NCI-H446 treated with DMSO at 0.1 percent for 48 hours (cell line): ENCODE data around the gene USP20.
"Not testable (repeated sequence)": the region's sequence is repeated elsewhere in the genome, so short reads cannot be mapped to it uniquely, and the experiment has no call there.

ENCODE experiments used
- DNase-seq: peaks from one replicate; lab custom pipeline; 2025; lab: John Stamatoyannopoulos, UW

The USP20 gene

DNA sequence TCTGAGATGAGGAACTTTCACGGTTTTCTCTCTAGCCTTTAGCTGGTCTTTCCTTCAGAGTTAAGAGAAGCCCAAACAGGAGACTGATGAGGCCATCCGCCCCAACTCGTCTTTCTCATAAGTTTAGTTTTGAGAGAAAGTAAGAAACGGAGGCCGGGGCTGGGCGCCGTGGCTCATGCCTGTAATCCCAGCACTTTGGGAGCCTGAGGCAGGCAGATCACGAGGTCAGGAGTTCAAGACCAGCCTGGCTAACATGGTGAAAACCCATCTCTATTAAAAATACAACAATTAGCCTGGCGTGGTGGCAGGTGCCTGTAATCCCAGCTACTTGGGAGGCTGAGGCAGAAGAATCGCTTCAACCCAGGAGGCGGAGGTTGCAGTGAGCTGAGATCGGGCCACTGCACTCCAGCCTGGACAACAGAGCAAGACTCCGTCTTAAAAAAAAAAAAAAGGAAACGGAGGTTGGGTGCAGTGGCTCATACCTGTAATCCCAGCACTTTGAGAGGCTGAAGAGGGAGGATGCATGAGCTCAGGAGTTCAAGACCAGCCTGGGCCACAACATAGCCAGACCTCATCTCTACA, 55.6 kb downstream of the USP20 start:
- DNase-seq: not testable (repeated sequence)

DNA sequence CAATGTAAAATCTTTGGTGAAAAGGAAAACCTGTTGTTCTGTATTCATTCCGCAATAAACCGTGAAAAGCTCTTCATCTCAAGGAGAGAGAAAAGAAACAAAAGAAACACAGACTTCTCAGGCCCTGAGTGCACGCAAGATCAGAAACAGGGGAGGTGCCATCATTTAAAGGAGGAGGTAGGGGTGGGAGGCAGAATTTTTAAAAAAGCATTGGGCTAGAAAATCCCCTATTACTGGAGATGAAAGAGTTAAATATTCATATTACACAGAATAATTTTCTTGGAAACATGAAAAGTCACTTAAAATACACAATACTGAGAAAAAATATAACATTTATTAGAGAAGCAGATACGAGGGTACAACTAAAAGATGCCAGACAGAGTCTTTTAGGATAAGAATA, 56.3 kb downstream of the USP20 start:
- no peak for DNase-seq

DNA sequence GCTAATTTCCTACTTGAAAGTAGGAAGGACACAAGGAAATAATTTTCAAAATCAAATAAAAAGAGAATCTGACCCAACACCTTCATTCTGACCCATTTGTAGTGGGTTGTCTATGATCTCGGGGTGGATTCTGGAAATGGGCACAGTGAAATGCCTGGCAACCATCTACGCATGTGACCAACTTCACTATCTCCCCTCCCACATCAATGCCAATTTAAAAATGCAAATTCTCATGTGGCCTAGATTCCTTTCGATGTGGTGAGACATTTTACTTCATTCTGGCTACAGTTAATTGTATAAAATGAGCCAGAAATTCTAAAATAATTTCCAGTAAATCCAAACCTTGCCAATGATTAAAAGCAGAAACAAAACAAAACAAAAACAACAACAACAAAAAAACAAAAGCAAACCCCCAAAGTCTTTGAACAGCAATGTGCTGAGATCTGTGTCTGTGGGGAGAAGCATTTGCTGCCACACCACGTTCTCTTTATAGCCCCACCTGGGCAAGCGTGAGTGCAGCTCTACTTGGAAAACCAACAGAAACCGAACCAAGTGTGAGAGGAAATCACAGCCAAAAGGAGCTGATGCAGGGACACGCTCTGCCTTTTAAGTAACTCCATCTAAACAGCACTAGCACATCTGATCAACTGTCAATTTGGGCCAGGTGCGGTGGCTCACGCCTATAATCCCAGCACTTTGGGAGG, 59.0 kb downstream of the USP20 start:
- DNase-seq: no peak

DNA sequence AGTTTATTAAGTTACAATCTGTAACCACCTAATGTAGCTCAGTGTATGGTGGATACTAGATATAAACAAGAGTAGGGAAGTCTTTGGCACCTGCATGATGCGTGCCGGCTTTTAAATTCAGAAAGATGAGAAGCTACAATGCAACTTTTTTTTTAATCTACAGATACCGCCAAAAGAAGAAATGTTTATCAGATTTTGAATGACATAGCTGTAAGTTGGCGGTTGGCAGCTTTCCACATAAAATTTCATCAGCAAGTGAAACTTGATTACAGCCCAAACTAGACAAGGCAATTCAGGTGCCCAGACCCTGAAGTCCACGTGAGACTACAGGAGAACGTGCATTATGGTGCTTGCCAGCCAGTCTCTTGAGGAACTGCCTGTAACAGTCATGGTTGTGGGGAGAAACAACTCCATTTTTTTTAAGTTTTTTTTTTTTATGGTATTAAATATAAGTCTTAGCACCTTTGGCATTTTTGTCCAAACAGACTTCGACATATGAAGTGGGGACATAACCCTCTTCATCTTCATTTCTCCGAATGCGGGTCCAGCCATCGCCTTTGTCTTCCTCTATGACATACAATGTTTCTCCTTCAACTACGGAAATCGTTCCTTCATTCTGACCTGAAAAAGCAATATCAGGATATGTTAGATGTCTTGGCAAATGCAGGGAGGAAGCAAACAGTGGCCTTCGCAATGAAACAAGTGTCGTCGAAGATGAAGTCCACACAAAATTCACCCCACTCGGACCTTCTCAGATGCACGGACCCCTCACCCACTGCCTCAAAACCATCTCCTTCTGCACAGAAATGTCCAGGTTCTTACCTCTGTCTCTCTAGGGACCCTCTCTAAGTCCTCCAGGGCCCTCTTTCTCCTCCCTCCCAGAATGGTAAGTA, 60.4 kb downstream of the USP20 start:
- DNase-seq: no peak

DNA sequence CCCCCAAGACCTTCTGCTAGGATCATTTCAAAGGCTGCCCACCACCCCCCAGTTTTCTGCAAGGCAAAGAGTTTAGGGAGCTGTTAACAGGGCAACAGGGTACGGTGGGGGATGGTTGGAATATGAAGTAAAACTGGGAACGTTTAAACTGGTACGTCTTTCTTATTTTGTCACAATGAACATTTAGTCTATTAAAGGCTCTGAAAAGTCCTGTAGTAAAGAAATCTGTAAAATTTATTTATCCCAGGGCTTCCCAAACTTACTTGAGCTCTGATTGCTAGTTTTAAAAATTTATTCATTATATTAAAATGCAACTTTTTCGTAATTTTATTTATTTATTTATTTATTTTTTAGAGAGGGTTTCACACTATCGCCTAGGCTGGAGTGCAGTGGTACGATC, 62.0 kb downstream of the USP20 start:
- DNase-seq: no peak

DNA sequence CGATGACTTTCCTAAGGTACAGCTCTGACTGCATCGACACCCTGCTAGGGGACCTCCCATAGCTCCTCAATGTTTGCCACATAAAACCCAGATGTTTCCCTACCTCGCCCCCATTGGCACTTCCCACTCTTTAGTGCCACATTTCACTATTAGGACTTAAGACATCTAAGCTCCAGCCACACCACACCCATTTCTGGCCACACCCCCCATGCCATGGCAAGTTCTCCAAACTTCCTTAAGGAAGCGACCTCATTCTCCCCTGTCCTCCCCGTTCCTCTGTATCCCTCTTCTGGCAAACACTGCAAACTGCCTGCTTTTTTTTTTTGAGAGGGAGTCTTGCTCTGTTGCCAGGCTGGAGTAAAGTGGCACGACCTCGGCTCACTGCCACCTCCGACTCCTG, 62.9 kb downstream of the USP20 start:
- DNase-seq: no peak

DNA sequence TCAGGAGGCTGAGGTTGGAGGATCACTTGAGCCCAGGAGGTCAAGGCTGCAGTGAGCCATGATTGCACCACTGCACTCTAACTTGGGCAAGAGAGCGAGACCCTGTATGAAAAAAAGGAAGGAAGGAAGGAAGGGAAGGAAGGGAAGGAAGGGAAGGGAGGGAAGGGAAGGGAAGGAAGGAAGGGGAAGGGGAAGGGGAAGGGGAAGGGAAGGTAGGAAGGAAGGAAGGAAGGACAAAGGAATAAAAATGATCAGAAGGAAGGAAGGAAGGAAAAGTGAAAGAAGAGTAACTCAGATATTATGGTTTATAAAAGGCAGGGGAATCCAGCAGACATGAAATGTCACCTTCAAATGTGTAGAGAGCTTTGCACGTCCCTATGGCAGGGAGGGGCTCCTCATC, 64.4 kb downstream of the USP20 start:
- no peak for DNase-seq

DNA sequence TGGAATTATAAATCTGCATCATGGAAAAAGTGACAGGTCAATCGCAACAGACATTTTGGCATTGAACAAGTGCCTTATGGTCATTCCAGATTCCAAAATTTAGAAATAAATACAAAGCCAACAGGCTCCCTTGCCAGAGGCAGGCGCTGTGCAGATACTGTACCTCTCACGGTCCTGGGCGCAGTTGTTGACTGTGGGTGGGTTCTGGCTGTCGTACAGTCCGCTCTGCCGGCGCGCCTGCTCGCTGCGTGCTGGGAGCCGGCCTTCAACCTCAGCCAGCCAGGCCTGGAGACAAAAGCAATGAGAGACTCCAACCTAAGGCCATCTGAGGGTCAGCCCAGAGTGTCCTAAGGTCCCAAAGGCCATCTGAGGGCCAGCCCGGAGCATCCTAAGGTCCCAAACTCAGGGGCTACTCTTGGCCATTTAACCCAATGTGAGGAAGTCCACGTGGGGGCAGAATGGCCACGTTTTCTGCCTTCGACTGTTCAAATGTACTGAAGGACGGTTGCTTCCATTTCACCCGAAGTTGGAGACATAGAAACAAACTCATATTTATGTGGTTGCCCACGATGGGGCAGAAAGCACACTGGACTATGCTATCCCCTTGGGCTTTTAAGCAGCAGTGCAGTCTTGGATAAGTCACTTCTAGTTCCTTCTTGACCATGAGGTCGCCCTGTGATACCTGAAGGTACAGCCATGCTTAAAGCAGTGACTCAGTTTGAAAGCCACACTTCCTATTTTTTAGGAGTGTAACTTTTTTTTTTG, 65.2 kb downstream of the USP20 start:
- no peak for DNase-seq

DNA sequence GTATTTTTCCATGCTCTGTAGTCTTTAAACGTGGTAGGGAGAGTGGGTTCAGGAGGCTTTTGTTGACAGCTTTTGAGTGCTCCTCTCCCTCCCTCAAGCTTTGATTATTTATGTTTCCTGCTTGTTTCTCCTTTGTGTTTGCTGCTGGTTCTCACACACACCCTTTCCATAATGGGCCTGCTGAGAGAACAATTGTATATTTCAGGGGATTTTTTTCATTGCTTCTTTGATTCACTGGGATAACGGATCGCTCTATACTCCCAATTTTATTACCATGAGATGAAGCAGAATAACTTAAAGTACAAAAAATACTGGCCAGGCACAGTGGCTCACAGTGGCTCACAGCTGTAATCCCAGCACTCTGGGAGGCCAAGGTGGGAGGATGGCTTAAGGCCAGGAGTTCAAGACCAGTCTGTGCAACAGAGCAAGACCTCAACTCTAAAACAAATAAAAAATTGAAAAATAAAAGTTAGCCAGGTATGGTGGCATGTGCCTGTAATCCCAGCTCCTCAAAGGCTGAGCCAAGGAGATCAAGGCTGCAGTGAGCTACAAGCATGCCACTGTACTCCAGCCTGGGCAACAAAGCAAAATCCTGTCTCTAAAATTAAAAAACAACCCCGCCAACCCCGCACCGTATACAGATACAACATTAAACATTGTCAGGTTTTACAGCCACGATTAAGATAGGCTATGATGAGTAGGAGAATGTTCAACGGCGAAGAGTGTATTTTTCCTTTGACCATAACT, 66.9 kb downstream of the USP20 start:
- no peak for DNase-seq

DNA sequence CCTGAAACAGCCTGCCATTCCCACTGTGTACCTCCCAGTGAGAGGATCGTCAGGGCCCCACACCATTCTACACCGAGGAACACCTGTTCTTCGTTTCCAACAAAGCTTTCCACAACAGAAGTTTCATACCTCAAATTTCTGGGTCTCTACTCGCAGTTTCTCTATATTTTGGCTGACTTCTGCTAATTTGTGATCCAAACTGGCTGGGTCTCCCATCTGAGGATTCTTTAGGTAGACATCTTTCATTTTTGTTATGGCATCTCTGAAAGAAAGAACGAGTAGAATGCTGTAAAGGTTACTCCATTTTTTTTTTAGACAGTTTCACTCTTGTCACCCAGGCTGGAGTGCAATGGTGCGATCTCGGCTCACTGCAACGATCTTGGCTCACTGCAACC, 67.5 kb downstream of the USP20 start:
- DNase-seq: no peak

DNA sequence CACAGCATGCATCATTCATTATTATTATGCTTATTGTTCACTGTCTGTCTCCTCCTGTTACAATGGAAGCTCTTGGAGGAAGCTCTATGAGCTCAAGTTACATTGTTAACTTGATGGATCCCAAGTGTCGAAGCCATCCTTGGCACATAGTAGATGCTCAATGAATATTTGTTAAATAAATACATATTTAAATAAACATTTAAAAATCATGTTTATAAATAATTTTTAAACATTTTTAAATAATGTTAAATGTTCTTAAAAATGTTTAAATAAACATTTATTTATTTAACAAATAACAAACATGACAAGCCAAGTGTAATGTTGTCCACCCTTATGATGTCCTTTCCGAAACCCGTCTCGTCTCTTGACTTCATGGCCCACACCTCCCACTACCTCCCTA, 69.5 kb downstream of the USP20 start:
- no peak for DNase-seq

DNA sequence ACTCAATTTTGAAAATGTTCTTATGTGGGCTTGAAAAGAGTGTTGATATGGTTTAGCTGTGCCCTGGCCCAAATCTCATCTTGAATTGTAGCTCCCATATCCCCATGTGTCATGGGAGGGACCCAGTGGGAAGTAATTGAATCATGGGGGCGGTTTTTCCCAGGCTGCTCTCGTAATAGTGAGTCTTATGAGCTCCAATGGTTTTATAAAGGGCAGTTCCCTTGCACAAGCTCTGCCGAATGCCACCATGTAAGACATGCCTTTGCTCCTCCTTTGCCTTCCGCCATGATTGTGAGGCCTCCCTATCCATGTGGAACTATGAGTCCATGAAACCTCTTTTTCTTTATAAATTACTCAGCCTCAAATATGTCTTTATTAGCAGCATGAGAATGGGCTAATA, 71.0 kb downstream of the USP20 start:
- no peak for DNase-seq

DNA sequence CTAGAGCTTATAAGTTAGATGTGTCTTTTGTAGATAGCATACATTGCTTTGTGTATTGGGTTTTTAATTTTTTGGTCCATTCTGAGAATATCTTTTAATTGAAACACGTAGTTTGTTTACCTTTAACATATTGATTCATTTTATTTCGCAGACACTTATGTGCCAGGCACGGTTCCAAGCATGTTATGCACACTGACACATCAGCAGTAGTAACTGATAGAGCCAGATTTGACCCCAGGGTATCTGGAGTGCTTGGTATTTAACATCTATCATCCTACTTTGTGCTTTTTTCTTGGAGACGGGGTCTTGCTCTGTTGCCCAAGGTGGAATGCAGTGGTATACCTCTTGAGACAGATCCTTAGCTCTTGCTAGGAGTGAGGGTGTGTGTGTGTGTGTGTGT, 71.9 kb downstream of the USP20 start:
- DNase-seq: no peak

DNA sequence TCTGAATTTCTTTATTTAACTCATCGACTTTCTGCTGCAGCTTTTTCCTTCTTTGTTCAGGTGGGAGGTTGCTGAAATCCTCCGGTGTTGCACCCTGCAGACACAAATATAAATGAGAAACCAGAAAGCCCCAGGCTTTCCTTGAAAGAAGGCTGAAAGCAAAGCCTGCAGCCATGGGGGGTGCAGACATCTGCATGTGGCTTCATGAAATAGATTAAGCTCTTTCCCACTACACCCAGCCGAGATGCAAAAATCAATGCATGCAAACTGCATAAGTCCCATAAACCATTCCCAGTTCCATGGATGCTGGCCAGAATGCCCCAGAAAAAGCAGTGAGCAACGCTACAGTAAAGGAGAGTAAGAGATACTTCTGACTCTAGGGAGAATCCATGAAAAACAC, 73.6 kb downstream of the USP20 start:
- no peak for DNase-seq

DNA sequence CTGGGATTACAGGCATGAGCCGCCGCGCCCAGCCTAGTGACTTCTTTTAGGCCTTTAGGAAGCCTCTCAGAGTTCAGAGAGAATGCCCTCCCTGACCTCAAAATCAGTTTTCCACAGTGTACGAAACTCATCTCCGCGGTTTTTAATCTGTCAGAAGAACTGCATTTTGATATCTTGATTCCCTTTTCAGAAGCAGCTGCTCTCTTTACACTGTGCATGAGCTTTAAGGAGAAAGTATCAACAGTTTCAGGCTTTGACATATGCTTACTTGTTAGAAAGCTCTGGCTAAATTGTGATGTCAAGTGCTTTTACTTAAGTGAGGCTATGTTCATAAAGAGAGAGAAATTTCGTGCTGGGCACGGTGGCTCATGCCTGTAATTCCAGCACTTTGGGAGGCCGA, 74.6 kb downstream of the USP20 start:
- DNase-seq: no peak

DNA sequence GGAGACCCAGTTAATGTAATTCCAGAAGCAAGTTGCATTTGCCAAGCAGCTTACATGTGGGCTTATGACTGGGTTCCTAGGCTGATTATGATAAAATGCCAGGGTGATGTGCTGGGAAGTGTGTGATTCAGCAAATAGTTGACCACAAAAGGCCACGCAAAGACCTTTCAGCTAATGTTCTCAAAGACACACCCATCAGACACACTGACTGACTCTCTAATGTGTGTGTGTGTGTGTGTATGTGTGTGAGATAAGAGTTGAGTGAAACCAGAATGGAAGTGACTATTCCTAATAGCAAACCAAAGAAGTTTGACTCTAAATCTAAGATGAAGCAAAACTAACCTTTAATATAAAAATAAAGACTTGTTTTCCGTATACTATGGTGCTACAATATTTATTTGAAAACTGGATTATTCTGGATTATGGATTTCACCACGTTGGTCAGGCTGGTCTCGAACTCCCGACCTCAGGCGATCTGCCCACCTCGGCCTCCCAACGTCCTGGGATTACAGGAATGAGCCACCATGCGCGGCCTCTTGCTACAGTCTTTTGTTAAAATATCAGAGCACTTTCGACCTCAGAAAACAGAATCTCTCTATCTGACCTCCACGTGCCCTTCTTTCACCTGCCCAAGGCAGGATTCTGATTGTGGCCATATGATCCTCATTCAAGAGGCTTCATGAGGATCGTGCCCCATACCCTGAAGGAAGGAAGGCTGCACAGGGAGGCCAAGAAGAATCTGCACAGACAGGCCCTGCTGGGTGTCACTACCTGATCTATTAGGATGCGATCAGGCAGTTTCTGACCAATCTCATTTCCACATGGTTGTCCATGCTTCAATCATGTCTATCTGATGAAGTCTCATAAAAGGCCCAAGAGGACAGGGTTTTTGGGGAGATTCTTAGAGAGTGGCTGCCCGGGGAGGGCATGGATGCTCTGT, 75.6 kb downstream of the USP20 start:
- DNase-seq: no peak

DNA sequence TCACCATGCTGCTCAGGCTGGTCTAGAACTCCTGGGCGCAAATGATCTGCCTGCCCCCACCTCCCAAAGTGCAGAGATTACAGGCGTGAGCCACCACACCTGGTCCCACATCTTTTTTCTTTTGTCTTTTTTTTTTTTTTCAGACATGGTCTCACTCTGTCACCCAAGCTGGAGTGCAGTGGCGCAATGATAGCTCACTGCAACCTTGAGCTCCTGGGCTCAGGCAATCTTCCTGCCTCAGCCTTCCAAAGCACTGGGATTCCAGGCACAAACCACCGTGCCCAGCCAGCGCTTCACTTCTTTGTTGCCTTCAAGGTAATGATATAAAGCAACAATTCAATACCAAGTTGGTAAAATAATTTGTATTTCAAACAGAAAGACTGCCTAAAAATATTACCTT, 78.8 kb downstream of the USP20 start:
- DNase-seq: no peak

DNA sequence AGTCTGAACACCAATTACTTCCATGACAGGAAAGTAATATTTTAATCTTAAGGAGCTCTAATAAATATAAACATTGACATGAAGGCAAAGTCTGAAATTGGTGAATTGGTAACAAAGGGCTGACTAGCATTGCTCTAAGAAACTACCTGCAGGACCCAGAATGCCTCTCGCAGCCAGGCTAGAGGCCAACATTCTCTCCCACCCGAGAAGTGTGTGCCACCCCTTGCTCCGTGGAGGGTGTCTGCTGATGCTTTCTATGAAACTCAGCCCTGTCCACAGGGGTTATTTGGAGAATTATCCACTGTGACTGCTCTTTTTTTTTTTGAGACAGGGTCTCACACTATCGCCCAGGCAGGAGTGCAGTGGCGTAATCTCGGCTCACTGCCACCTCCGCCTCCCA, 81.4 kb downstream of the USP20 start:
- DNase-seq: no peak

DNA sequence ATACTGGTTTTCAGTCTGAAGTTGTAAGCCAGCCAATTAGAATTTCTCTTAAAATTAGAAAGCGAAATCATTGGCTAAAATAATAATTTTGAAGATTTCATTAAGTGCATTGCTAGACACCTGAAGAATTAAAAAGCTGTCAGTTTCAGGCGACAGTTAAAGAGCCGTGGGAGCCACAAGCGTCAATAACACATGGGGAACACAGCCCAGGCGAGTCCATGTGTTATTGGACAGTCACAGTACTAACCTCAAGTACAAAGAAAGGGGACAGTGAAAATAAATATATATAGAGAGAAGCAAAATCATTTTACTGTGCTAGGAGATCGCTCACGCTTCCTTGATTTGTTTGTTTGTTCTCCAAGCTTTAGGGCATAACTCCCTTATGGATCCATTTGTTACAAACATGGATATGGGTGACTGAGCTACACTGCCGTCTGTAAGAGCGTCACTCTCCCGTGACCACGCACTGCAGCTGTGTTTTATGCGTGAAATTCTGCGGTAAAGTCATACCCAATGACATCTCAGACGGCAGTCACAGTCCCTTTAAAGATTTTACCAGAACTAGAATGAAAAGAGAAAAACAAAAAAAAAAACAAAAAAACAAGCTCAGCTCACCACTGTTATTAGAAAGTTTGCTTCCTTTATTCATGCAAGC, 83.2 kb downstream of the USP20 start:
- DNase-seq: no peak

DNA sequence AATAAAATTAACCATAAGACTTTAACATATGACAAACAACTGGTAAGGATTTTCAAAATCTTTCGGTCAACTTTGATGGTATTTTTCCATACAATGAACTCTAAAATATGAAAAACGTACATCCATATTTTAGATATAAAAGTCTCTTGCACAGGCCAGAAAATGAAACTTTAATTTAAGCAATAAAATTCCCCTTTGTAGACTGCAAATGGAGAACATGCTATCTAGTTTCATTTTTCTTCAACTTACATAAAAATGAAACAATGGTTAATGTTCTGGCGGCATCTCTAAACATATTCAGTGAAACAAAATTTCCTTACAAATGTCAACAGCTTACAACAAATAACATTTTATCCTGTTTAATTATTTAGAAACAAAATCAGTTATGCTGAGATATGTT, 84.0 kb downstream of the USP20 start:
- DNase-seq: no peak
